GM21526 (cell line): ENCODE measurements around the gene FAM114A2.
A peak's percentile ranks its signal among the peaks of the same experiment; 100 is the strongest.
"Not testable (repeated sequence)": the region's sequence is repeated elsewhere in the genome, so short reads cannot be mapped to it uniquely, and the experiment has no call there.

Experiments used
- ATAC-seq: cut with Tn5 transposase; IDR thresholded peaks from one replicate; pipeline ENCODE4 v1.9.1; 2021; ENCODE audit warnings: moderate library complexity; ENCODE audit not compliant: unreplicated experiment, low FRiP score

Gene FAM114A2

GRCh38 chr5:154038707-154039457, at the start of gene FAM114A2, which contains the start of gene MFAP3:
TSS of gene FAM114A2 (minus strand) at chr5:154038910. CDS start at chr5:154034953, 3,957 bp downstream.
TSS of gene MFAP3 (plus strand) at chr5:154038967. CDS start at chr5:154049723, 10,756 bp downstream.
- ATAC-seq: peak; percentile 98

- ATAC-seq: no peak
Observed at GRCh38 chr5:154087260-154087659, 48.5 kb upstream of the FAM114A2 start.

- ATAC-seq: no peak
Observed at GRCh38 chr5:154086641-154087040, 47.9 kb upstream of the FAM114A2 start.

GRCh38 chr5:154086146-154086545, 47.4 kb upstream of the FAM114A2 start:
- ATAC-seq: no peak

GRCh38 chr5:154084062-154084639, 45.4 kb upstream of the FAM114A2 start:
- ATAC-seq: no peak

GRCh38 chr5:154081246-154081645, 42.5 kb upstream of the FAM114A2 start:
- ATAC-seq: no peak

- ATAC-seq: no peak
Observed at GRCh38 chr5:154078272-154078671, 39.6 kb upstream of the FAM114A2 start.

GRCh38 chr5:154077696-154078095, 39.0 kb upstream of the FAM114A2 start:
- ATAC-seq: no peak

- ATAC-seq: no peak
Observed at GRCh38 chr5:154076240-154076922, 37.7 kb upstream of the FAM114A2 start.

- peak; percentile 97 for ATAC-seq
Observed at GRCh38 chr5:154072414-154073171, 33.9 kb upstream of the FAM114A2 start.

- peak; percentile 11 for ATAC-seq
Observed at GRCh38 chr5:154071799-154072413, 33.2 kb upstream of the FAM114A2 start.

- not testable (repeated sequence) for ATAC-seq
Observed at GRCh38 chr5:154069854-154070253, 31.1 kb upstream of the FAM114A2 start.

- no peak for ATAC-seq
Observed at GRCh38 chr5:154065971-154066370, 27.3 kb upstream of the FAM114A2 start.

- no peak for ATAC-seq
Observed at GRCh38 chr5:154063372-154063771, 24.7 kb upstream of the FAM114A2 start.

GRCh38 chr5:154060606-154061005, 21.9 kb upstream of the FAM114A2 start:
- no peak for ATAC-seq

GRCh38 chr5:154059583-154059982, 20.9 kb upstream of the FAM114A2 start:
- no peak for ATAC-seq

GRCh38 chr5:154059039-154059430, 20.3 kb upstream of the FAM114A2 start:
- peak; percentile 57 for ATAC-seq

GRCh38 chr5:154058055-154059038, 19.6 kb upstream of the FAM114A2 start:
- ATAC-seq: peak; percentile 72

- ATAC-seq: no peak
Observed at GRCh38 chr5:154055201-154055600, 16.5 kb upstream of the FAM114A2 start.
